HepG2 (cell line): ENCODE measurements around the gene ARAP1. TPM values are rescaled to one million over a fixed set of nuclear protein-coding genes. Genes with fewer than 3 reads are reported as not detected.
A peak's percentile ranks its signal among the peaks of the same experiment; 100 is the strongest.

ENCODE experiments used
- ADNP ChIP-seq: sonication (generic); formaldehyde crosslinking; IDR thresholded peaks from 2 replicates; pipeline ENCODE4 v1.4.0; 2020; ENCODE audit warnings: missing genetic modification reagents
- NFE2L1 ChIP-seq: sonication (generic); formaldehyde crosslinking; IDR thresholded peaks from 2 replicates; pipeline ENCODE4 v1.4.0; 2020; ENCODE audit warnings: missing genetic modification reagents, mild to moderate bottlenecking, borderline replicate concordance
- SAFB2 ChIP-seq: sonication (generic); formaldehyde crosslinking; IDR thresholded peaks from 2 replicates; pipeline ENCODE4 v1.5.1; 2020; ENCODE audit warnings: missing genetic modification reagents, low read depth, mild to moderate bottlenecking, borderline replicate concordance
- SP5 ChIP-seq: IDR thresholded peaks from 2 replicates; pipeline ENCODE4 v1.6.1; 2016; ENCODE audit warnings: low read depth, borderline replicate concordance
- THYN1 ChIP-seq: sonication (generic); formaldehyde crosslinking; IDR thresholded peaks from 2 replicates; pipeline ENCODE4 v1.8.1; 2023; ENCODE audit warnings: low read depth, mild to moderate bottlenecking, moderate library complexity, missing genetic modification reagents, borderline replicate concordance
- XBP1 ChIP-seq: sonication (generic); formaldehyde crosslinking; IDR thresholded peaks from 2 replicates; pipeline ENCODE4 v1.5.0; 2020; ENCODE audit warnings: missing genetic modification reagents
- ZBTB42 ChIP-seq: sonication (generic); formaldehyde crosslinking; IDR thresholded peaks from 2 replicates; pipeline ENCODE4 v1.5.0; 2020; ENCODE audit warnings: mild to moderate bottlenecking, missing genetic modification reagents
- ZNF557 ChIP-seq: sonication (generic); formaldehyde crosslinking; IDR thresholded peaks from 2 replicates; pipeline ENCODE4 v1.4.0; 2020; ENCODE audit warnings: missing genetic modification reagents
- polyA plus RNA-seq, 8 experiments: library from polyadenylated mRNA; depleted of rRNA in 3 of 8; stranded (reverse) in 7 of 8; unstranded in 1 of 8; fragments of >200 nt; fragmentation: Illumina TruSeq in 4 of 8; extraction: Trizol in 4 of 8; gene quantifications; 2 replicates each; pipeline versions ENCODE4 v1.2.1 to v1.2.3, GENCODE V29; 2011 to 2016; ENCODE audit warnings: low read depth in 4 of 8, missing spikeins in 1 of 8, mixed read lengths in 1 of 8; ENCODE audit not compliant: insufficient read depth in 1 of 8
- total RNA-seq, 5 experiments: library from RNA; depleted of rRNA; stranded (reverse); fragments of >200 nt; fragmentation: Illumina TruSeq; extraction: Trizol; gene quantifications; 2 replicates each; pipeline ENCODE4 v1.2.3, GENCODE V29; 2016; ENCODE audit warnings: low read depth in 1 of 5
- TF ChIP-seq, protein P1 (sequence below): sonication (generic); formaldehyde crosslinking; IDR thresholded peaks from 2 replicates; pipeline ENCODE4 v1.8.0; 2022; ENCODE audit warnings: mild to moderate bottlenecking, missing genetic modification reagents
- TF ChIP-seq, protein P2 (sequence below): sonication (generic); formaldehyde crosslinking; IDR thresholded peaks from 2 replicates; pipeline ENCODE4 v1.4.0; 2020; ENCODE audit warnings: mild to moderate bottlenecking, missing genetic modification reagents
- TF ChIP-seq, protein P3 (sequence below): sonication (generic); formaldehyde crosslinking; IDR thresholded peaks from 2 replicates; pipeline ENCODE4 v1.4.0; 2020; ENCODE audit warnings: missing genetic modification reagents
- TF ChIP-seq, protein P4 (sequence below): sonication (generic); formaldehyde crosslinking; IDR thresholded peaks from 2 replicates; pipeline ENCODE4 v1.5.1; 2020; ENCODE audit warnings: missing genetic modification reagents, mild to moderate bottlenecking, borderline replicate concordance
- TF ChIP-seq, protein P5 (sequence below): sonication (generic); formaldehyde crosslinking; IDR thresholded peaks from one replicate; pipeline ENCODE4 v1.5.1; 2020; ENCODE audit warnings: mild to moderate bottlenecking, missing genetic modification reagents; ENCODE audit errors: not compliant biosample characterization
- TF ChIP-seq, protein P6 (sequence below): sonication (generic); formaldehyde crosslinking; IDR thresholded peaks from 2 replicates; pipeline ENCODE4 v1.5.0; 2020; ENCODE audit warnings: missing genetic modification reagents

Gene ARAP1
- total and polyA plus RNA-seq, 2 of the 13 experiments (the other 11 are each of a cell fraction or from before 2014, with no cell fraction given), result 43.2 to 55.5 TPM

DNA sequence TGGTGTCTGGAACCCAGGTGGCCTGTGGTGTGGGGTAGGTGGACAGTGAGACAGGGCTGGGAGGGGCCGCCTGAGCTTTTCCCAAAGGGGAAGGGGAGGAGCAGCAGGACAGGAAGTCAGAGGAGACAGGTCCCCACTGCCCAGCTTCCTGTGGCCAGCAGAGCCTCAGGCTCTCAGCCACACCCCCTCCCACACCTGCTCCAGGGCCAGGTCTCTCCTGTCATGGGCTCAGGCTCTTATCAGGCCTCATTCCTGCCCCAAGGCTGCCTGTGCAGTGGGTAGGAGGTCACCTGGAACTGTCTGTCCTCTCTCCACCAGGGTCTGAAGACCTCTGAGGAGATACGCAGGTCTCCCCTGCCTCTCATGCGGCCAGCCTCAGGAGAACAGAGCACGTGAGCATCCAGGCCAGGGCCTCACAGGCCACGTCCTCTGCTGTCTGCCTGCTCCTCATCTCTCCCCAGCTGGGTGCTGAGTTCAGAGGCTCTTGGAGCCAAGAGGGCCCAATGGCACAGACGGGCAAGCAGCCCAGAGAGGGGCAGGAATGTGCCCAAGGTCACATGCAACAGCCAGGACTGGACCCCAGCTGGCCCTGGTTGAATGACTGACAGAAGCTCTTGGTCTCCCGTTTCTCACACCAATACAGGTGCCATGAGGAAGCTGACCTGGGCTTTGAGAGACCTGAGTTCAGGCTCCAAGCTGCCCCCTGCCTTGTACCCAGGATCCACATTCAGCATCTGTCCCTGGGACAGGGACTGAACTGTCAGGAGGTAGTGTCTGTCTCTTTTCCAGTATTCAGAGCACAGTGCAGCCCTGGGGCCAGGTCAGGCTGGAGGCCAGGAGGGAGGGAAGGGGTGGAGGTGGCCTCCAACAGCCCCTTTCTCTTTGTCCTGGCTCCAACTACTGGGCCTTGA, 24.9 kb upstream of the ARAP1 start (continued):
- TF ChIP-seq NFE2L1 (CRISPR knock-in tag) (no peak), ZNF557 (no peak), ADNP (CRISPR knock-in tag) (no peak), ZBTB42 (CRISPR knock-in tag) (no peak), SAFB2 (CRISPR knock-in tag) (no peak), XBP1 (CRISPR knock-in tag) (no peak), THYN1 (CRISPR knock-in tag) (no peak), SP5 (CRISPR knock-in tag) (peak; percentile 57; the same call in 1 of the 2 replicates)
- TF ChIP-seq, protein P1, sequence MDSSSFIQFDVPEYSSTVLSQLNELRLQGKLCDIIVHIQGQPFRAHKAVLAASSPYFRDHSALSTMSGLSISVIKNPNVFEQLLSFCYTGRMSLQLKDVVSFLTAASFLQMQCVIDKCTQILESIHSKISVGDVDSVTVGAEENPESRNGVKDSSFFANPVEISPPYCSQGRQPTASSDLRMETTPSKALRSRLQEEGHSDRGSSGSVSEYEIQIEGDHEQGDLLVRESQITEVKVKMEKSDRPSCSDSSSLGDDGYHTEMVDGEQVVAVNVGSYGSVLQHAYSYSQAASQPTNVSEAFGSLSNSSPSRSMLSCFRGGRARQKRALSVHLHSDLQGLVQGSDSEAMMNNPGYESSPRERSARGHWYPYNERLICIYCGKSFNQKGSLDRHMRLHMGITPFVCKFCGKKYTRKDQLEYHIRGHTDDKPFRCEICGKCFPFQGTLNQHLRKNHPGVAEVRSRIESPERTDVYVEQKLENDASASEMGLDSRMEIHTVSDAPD (CRISPR knock-in tag), result no peak
- TF ChIP-seq, protein P2, sequence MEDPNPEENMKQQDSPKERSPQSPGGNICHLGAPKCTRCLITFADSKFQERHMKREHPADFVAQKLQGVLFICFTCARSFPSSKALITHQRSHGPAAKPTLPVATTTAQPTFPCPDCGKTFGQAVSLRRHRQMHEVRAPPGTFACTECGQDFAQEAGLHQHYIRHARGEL (CRISPR knock-in tag), result no peak
- TF ChIP-seq, protein P3, sequence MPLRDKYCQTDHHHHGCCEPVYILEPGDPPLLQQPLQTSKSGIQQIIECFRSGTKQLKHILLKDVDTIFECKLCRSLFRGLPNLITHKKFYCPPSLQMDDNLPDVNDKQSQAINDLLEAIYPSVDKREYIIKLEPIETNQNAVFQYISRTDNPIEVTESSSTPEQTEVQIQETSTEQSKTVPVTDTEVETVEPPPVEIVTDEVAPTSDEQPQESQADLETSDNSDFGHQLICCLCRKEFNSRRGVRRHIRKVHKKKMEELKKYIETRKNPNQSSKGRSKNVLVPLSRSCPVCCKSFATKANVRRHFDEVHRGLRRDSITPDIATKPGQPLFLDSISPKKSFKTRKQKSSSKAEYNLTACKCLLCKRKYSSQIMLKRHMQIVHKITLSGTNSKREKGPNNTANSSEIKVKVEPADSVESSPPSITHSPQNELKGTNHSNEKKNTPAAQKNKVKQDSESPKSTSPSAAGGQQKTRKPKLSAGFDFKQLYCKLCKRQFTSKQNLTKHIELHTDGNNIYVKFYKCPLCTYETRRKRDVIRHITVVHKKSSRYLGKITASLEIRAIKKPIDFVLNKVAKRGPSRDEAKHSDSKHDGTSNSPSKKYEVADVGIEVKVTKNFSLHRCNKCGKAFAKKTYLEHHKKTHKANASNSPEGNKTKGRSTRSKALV (CRISPR knock-in tag), result no peak
- TF ChIP-seq, protein P4, sequence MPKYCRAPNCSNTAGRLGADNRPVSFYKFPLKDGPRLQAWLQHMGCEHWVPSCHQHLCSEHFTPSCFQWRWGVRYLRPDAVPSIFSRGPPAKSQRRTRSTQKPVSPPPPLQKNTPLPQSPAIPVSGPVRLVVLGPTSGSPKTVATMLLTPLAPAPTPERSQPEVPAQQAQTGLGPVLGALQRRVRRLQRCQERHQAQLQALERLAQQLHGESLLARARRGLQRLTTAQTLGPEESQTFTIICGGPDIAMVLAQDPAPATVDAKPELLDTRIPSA, result no peak
- TF ChIP-seq, protein P5, sequence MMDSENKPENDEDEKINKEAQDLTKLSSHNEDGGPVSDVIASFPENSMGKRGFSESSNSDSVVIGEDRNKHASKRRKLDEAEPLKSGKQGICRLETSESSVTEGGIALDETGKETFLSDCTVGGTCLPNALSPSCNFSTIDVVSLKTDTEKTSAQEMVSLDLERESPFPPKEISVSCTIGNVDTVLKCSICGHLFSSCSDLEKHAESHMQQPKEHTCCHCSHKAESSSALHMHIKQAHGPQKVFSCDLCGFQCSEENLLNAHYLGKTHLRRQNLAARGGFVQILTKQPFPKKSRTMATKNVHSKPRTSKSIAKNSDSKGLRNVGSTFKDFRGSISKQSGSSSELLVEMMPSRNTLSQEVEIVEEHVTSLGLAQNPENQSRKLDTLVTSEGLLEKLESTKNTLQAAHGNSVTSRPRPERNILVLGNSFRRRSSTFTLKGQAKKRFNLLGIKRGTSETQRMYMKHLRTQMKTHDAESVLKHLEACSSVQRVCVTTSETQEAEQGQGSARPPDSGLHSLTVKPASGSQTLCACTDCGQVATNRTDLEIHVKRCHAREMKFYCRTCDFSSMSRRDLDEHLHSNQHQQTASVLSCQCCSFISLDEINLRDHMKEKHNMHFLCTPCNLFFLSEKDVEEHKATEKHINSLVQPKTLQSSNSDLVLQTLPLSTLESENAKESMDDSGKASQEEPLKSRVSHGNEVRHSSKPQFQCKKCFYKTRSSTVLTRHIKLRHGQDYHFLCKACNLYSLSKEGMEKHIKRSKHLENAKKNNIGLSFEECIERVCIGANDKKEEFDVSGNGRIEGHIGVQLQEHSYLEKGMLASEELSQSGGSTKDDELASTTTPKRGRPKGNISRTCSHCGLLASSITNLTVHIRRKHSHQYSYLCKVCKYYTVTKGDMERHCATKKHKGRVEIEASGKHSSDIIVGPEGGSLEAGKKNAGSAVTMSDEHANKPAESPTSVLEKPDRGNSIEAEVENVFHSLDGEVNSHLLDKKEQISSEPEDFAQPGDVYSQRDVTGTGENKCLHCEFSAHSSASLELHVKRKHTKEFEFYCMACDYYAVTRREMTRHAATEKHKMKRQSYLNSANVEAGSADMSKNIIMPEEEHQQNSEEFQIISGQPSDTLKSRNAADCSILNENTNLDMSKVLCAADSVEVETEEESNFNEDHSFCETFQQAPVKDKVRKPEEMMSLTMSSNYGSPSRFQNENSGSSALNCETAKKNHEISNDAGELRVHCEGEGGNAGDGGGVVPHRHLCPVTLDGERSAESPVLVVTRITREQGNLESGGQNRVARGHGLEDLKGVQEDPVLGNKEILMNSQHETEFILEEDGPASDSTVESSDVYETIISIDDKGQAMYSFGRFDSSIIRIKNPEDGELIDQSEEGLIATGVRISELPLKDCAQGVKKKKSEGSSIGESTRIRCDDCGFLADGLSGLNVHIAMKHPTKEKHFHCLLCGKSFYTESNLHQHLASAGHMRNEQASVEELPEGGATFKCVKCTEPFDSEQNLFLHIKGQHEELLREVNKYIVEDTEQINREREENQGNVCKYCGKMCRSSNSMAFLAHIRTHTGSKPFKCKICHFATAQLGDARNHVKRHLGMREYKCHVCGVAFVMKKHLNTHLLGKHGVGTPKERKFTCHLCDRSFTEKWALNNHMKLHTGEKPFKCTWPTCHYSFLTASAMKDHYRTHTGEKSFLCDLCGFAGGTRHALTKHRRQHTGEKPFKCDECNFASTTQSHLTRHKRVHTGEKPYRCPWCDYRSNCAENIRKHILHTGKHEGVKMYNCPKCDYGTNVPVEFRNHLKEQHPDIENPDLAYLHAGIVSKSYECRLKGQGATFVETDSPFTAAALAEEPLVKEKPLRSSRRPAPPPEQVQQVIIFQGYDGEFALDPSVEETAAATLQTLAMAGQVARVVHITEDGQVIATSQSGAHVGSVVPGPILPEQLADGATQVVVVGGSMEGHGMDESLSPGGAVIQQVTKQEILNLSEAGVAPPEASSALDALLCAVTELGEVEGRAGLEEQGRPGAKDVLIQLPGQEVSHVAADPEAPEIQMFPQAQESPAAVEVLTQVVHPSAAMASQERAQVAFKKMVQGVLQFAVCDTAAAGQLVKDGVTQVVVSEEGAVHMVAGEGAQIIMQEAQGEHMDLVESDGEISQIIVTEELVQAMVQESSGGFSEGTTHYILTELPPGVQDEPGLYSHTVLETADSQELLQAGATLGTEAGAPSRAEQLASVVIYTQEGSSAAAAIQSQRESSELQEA (CRISPR knock-in tag), result no peak
- TF ChIP-seq, protein P6, sequence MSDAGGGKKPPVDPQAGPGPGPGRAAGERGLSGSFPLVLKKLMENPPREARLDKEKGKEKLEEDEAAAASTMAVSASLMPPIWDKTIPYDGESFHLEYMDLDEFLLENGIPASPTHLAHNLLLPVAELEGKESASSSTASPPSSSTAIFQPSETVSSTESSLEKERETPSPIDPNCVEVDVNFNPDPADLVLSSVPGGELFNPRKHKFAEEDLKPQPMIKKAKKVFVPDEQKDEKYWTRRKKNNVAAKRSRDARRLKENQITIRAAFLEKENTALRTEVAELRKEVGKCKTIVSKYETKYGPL (CRISPR knock-in tag), result no peak
